Measurements from ENCODE around the gene ABCC4. TPM values are rescaled to one million over a fixed set of nuclear protein-coding genes. Genes with fewer than 3 reads are reported as not detected.

The ABCC4 gene
- total RNA-seq, 1 experiment from 2014 or later = 52.0 TPM

DNA sequence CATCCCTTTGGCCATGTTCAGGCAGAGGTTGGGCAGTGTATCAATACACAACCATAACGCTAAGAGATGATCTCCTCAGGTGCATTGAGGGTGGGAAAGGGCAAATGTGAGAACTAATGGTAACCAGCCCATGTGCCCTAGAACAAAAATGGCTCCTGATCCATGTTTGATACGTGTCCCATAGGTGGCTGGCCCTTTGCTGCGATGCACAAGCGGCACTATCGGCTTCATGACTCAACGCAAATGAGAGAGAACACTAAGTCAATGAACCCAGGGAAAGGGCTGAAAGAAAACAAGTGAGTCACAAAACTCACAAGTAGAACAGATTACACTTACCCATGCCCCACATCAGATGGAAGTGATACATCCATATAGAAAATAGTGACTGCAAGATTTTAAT, 201.7 kb downstream of the ABCC4 start:
- H3K27ac ChIP-seq (ENCODE audit: low read depth, low read length, poor library complexity, severe bottlenecking) = no peak overlapping the region
- H3K36me3 ChIP-seq (ENCODE audit: insufficient read depth, low read length, poor library complexity, severe bottlenecking) = no peaks in the 10 kb centered on the region
- no peaks in the 10 kb centered on the region for H3K9me3 ChIP-seq (ENCODE audit: low read depth, low read length, poor library complexity, severe bottlenecking)
- H3K4me1 ChIP-seq (ENCODE audit: insufficient read depth, low read length, poor library complexity, severe bottlenecking) = no peaks in the 10 kb centered on the region
- CTCF ChIA-PET = no interaction called here
- DNase-seq (ENCODE audit: low spot score) = no peak
- POLR2A ChIA-PET (ENCODE audit: low non-redundant PET) = no interaction called here
- TF ChIP-seq EZH2 (IDR thresholded peaks at IDR 0.05; ENCODE audit: borderline replicate concordance, low read depth, low read length, poor library complexity, severe bottlenecking) = no peak
- TF ChIP-seq, protein P1, sequence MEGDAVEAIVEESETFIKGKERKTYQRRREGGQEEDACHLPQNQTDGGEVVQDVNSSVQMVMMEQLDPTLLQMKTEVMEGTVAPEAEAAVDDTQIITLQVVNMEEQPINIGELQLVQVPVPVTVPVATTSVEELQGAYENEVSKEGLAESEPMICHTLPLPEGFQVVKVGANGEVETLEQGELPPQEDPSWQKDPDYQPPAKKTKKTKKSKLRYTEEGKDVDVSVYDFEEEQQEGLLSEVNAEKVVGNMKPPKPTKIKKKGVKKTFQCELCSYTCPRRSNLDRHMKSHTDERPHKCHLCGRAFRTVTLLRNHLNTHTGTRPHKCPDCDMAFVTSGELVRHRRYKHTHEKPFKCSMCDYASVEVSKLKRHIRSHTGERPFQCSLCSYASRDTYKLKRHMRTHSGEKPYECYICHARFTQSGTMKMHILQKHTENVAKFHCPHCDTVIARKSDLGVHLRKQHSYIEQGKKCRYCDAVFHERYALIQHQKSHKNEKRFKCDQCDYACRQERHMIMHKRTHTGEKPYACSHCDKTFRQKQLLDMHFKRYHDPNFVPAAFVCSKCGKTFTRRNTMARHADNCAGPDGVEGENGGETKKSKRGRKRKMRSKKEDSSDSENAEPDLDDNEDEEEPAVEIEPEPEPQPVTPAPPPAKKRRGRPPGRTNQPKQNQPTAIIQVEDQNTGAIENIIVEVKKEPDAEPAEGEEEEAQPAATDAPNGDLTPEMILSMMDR (conservative IDR thresholded peaks at IDR 0.05; ENCODE audit: low read depth, low read length) = no peak
- H3K4me3 ChIP-seq (ENCODE audit: low read depth, low read length, poor library complexity, severe bottlenecking) = no peak overlapping the region
- no TSS peak for BruUV-seq (replicated peaks)
- H3K27me3 ChIP-seq (replicated peaks; ENCODE audit: insufficient read depth, low read depth, low read length, poor library complexity) = no peaks in the 10 kb centered on the region
- intact Hi-C loops (cut with micrococcal nuclease; ENCODE audit: unreplicated experiment) = no loop called here

DNA sequence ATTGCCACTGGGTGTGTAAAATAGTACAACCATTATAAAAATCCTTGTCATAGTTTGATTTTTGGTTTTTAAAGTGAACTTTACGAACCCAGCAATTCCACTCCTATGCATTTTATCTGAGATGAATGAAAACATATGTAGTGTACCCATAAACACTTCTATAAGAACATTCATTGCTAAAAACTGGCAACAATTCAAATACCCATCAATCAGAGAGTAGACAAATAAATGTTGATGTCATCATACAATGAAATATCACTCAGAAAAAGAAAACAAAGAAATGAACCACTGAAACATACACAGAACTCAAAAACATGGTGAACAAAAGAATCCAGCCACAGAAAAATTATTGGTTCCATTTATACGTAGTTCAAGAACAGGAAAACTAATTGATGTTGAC, 202.3 kb downstream of the ABCC4 start:
- no peak overlapping the region for H3K4me3 ChIP-seq (ENCODE audit: low read depth, low read length, poor library complexity, severe bottlenecking)
- POLR2A ChIA-PET (ENCODE audit: low non-redundant PET) = no interaction called here
- no peaks in the 10 kb centered on the region for H3K36me3 ChIP-seq (ENCODE audit: insufficient read depth, low read length, poor library complexity, severe bottlenecking)
- DNase-seq (ENCODE audit: low spot score) = no peak
- intact Hi-C loops (cut with micrococcal nuclease; ENCODE audit: unreplicated experiment) = no loop called here
- no peak for TF ChIP-seq EZH2 (IDR thresholded peaks at IDR 0.05; ENCODE audit: borderline replicate concordance, low read depth, low read length, poor library complexity, severe bottlenecking)
- TF ChIP-seq, protein P1 (conservative IDR thresholded peaks at IDR 0.05; ENCODE audit: low read depth, low read length) = no peak
- no peaks in the 10 kb centered on the region for H3K27me3 ChIP-seq (replicated peaks; ENCODE audit: insufficient read depth, low read depth, low read length, poor library complexity)
- no peaks in the 10 kb centered on the region for H3K9me3 ChIP-seq (ENCODE audit: low read depth, low read length, poor library complexity, severe bottlenecking)
- no TSS peak for BruUV-seq (replicated peaks)
- no peaks in the 10 kb centered on the region for H3K4me1 ChIP-seq (ENCODE audit: insufficient read depth, low read length, poor library complexity, severe bottlenecking)
- no peak overlapping the region for H3K27ac ChIP-seq (ENCODE audit: low read depth, low read length, poor library complexity, severe bottlenecking)
- CTCF ChIA-PET = no interaction called here

DNA sequence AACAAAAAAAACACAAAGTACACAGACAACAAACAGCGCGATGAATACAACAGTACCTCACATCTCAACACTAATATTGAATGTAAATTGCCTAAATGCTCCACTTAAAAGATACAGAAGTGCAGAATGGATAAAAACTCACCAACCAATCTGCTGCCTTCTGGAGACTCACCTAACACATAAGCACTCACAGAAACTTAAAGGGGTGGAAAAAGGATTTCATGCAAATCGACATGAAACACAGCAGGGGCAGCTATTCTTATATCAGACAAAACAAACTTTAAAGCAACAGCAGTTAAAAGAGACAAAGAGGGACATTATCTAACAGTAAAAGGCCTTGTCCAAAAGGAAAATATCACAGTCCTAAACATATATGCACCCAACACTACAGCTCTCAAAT, 209.5 kb downstream of the ABCC4 start:
- no peak for DNase-seq (ENCODE audit: low spot score)
- Histone ChIP-seq H3K4me1 (ENCODE audit: insufficient read depth, low read length, poor library complexity, severe bottlenecking) (no peaks in the 10 kb centered on the region), H3K9me3 (ENCODE audit: low read depth, low read length, poor library complexity, severe bottlenecking) (no peaks in the 10 kb centered on the region), H3K36me3 (ENCODE audit: insufficient read depth, low read length, poor library complexity, severe bottlenecking) (no peaks in the 10 kb centered on the region), H3K27me3 (replicated peaks; ENCODE audit: insufficient read depth, low read depth, low read length, poor library complexity) (no peaks in the 10 kb centered on the region), H3K4me3 (ENCODE audit: low read depth, low read length, poor library complexity, severe bottlenecking) (no peak overlapping the region), H3K27ac (ENCODE audit: low read depth, low read length, poor library complexity, severe bottlenecking) (no peak overlapping the region)
- TF ChIP-seq, protein P1 (conservative IDR thresholded peaks at IDR 0.05; ENCODE audit: low read depth, low read length) = no peak
- no peak for TF ChIP-seq EZH2 (IDR thresholded peaks at IDR 0.05; ENCODE audit: borderline replicate concordance, low read depth, low read length, poor library complexity, severe bottlenecking)
- ChIA-PET POLR2A (ENCODE audit: low non-redundant PET) (no interaction called here), CTCF (no interaction called here)
- no TSS peak for BruUV-seq (replicated peaks)
- intact Hi-C loops (cut with micrococcal nuclease; ENCODE audit: unreplicated experiment) = no loop called here

All from A673 (cell line).